Renal cortical epithelial cell (primary cell): ENCODE measurements around the gene TMPRSS9. TPM values are rescaled to one million over a fixed set of nuclear protein-coding genes. Genes with fewer than 3 reads are reported as not detected.

Source experiments
- DNase-seq: peaks from one replicate; pipeline ENCODE4 v3.0.0-alpha.2; 2011; ENCODE audit warnings: low read depth
- total RNA-seq: library from RNA; depleted of rRNA; stranded (reverse); fragments of >200 nt; gene quantifications from 2 replicates; pipeline ENCODE4 v1.2.3, GENCODE V29; 2014

Gene TMPRSS9
- 0.05 TPM in 1 of 2 replicates, not detected in the other for total RNA-seq

DNA sequence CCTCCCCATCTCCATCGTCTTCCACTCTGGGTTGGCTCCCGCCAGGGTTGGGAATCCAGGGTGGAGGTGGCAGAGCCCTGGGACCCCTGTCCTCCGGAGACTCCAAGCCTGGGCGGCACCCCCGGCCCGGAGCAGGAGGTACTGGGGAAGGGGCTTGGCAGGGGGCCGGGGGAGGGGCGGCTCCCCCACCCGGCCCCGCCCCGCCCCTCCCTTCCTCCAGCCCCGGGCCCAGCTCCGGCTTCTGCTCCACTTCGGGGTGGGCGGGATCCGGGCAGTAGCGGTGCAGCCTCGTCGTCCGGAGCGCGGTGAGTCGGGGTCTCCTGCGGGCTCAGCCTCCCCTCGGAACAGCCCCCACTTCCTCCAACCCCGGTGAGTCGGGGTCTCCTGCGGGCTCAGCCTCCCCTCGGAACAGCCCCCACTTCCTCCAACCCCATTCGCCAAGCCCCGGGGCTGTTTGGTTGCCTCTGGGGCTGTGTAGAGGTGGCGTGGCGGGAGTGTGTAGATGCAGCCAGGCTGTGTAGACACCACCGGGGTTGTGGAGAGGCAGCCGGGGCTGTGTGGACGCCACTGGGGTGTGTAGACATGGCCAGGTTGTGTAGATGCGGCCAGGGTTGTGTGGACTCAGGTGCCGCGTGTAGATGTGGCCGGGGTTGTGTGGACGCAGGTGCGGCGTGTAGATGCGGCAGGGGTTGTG, at the start of gene TMPRSS9:
TSS of gene TMPRSS9 (plus strand) at position 274 of the 694 bp plus-strand sequence. CDS start 29,521 bp downstream, outside the sequence.
- no peak for DNase-seq

DNA sequence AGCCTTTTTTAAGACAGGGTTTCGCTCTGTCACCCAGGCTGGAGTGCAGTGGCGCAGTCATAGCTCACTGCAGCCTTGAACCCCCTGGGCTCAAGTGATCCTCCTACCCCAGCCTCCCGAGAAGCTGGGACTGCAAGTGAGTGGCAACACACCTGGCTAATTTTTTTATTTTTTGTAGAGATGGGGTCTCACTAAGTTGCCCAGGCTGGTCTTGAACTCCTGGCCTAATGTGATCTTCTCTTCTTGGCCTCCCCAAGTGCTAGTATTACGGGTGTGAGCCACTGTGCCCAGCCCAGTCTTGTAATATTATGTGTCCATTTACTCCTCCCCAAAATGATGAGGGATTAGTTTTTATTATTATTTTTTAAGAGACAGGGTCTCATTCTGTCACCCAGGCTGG, 49.0 kb upstream of the TMPRSS9 start:
- DNase-seq: no peak

- DNase-seq: no peak
Measured at GRCh38 chr19:2312820-2313501, 47.1 kb upstream of the TMPRSS9 start.

- DNase-seq: no peak
Measured at GRCh38 chr19:2315121-2315817, 44.8 kb upstream of the TMPRSS9 start.

DNA sequence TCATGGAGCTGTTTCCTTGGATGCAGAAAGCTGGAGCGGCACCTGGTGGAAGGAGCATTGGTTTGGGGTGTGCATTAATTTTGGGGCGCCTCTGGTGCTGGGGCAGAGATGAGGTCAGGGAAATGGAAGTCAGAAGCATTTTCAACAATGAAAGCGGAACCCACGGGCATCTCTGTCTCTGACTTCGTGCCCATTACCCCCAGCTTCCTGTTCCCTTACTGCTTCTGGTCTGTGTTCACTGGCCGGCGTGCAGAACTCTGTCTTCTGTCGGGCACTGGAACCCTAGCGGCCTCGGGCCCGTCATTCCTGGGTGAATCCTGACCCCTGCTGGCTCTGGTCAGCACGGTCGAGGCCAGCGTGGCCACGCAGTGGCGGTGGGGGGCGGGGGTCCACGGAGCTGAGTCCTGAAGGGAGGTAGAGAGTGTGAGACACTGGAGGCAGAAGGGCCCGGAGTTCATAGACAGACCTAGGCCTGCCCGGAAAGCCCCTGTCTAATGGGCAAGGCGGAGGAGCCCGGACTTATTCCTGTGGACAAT, 44.2 kb upstream of the TMPRSS9 start:
- peak; percentile 29 for DNase-seq

- DNase-seq: no peak
Measured at GRCh38 chr19:2317300-2317699, 42.8 kb upstream of the TMPRSS9 start.

- DNase-seq: no peak
Measured at GRCh38 chr19:2317756-2318155, 42.3 kb upstream of the TMPRSS9 start.

- DNase-seq: no peak
Measured at GRCh38 chr19:2318923-2319322, 41.1 kb upstream of the TMPRSS9 start.

DNA sequence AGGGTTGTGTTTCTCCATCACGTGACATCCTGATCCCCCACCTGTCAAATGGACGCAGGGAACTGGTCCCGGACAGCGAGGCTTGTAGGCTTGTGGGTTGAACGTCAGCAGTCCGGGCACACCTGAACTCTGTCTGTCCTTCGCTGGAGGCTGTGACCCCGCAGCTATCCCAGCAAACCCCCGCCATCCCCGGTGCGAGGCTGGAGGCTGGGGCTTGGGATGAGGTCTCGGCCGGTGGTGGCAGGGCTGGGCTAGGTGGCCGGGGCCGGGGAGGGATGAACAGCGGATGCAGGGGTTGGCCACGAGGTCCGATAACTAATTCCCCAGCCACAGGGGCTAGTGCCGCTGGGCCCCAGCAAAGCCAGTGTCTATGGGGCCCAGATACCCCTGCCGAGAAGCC, 40.5 kb upstream of the TMPRSS9 start:
- no peak for DNase-seq

DNA sequence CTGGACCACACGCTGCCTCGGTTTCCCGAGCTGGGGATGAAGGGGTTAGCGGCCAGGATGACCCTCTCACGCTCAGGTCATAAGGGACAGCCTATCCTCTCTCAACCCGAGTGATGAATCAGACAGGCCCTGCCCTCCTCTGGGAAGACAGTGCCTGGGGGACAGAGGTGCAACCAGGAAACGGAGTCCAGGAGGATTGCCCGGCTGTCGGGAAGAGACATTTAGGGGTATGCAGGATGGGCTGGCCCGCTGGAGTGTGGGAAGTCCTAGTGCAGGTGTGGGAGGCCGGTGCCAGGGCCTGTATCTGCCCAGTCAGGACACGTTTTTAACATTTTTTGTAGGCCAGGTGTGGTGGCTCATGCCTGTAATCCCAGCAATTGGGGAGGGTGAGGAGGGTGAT, 40.0 kb upstream of the TMPRSS9 start:
- no peak for DNase-seq

- DNase-seq: no peak
Measured at GRCh38 chr19:2320939-2321338, 39.1 kb upstream of the TMPRSS9 start.

DNA sequence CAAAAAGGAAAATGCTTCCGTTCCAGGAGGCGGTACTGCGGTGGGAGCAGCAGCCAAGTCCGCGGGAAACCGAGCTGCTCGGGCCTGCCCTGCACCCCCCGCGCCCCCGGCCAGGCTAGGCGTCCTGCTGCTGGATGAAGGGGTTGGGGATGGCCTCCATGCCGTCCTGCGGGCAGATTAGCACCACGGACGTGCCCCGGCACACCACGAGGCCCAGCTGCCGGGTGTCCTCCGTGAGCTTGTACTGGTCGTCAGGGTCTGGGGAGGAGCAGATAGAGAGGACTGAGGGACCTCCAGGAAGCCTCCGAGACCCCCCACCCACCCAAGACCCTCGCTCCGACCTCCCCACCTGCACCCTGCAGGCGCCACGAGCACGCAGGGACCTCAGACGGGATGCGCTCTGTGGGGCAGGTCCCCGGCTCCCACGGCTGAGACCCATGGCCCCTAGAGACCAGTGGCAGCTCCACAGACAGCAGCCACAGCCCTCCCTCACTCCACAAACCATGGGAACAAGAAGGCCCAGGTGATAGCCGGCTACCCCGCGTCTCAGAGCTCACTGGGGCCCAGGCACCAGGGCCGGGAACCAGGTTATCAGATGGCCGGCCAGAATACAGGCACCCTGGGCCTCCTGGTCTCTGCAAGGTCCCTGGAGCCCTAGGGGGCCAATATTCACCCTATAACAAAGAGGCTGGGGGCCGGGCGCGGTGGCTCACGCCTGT, 38.3 kb upstream of the TMPRSS9 start:
- no peak for DNase-seq

DNA sequence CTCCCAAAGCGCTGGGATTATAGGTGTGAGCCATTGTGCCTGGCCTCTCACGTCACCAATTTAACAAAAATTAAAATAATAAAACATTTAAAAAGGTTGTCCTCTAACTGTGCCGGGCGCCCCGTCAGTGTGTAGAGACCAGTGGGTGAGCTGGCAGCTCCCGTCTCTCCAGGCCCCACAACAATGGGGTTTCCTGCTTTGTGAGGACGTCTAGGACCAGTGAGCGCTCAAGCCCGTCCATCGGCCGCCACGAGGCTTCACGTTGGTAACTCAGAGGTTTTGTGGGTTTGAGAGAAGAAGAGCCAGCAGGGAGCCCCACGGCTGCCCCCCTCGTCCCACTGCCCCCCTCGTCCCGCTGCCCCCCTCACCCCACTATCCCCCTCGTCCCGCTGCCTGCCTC, 36.4 kb upstream of the TMPRSS9 start:
- DNase-seq: no peak

- DNase-seq: no peak
Measured at GRCh38 chr19:2324220-2324948, 35.7 kb upstream of the TMPRSS9 start.

GRCh38 chr19:2325281-2326046, 34.6 kb upstream of the TMPRSS9 start:
- DNase-seq: no peak

DNA sequence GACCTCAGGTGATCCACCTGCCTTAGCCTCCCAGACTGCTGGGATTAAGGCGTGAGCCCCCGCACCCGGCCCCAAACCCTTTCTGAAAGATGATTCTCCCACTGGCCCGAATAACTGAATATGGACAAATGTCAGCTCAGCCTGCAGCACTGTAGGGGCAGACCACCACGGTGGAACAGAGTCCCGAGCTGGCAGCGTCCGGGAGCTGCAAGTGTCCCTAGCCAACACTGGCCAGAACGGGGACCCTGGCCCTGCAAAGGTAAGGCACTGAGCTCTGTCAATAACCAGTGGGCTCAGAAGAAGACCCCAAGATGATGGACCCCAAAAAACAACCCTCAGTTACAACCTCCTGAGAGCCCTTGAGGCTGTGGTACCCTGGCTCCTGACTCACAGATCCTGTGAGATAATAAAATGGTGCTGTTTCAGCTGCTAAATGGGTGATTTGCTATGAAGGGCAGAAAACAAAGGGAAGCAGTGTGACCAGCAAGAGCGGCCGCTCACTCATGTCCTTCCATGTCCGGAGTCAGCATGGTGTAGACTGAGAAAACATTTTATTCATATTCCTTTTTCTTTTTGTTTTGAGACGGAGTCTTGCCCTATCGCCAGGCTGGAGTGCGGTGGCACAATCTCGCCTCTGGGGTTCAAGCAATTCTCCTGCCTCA, 33.2 kb upstream of the TMPRSS9 start:
- DNase-seq: no peak

DNA sequence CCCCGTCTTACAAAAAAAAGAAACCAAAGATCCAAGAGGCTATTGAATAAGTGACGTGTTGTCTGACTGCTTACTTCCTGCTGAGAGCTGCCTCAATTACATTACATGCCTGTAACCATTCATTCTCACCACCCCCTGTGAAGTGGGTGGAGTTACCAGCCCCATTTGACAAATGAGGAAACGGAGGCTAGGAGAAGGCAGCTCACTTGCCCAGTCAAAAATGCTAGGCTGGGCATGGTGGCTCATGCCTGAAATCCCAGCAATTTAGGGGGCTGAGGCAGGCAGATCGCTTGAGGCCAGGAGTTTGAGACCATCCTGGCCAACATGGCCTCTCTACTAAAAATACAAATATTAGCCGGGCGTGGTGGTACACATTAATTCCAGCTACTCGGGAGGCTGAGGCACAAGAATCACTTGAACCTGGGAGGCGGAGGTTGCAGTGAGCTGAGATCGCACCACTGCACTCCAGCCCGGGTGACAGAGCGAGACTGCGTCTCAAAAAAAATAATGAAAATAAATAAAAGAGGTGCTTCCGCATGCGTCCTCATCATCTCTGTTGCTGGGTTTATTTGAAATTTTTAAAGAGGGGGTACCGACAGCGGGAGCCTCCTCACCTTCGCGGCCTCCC, 32.2 kb upstream of the TMPRSS9 start:
- DNase-seq: peak; percentile 90

- DNase-seq: peak; percentile 61
Measured at GRCh38 chr19:2328401-2329148, 31.5 kb upstream of the TMPRSS9 start, which contains the start of the genes LSM7 and SPPL2B. Gene LSM7 (minus strand): TSS chr19:2328586. CDS start chr19:2328566, 20 bp downstream. Gene SPPL2B (plus strand): TSS chr19:2328684. CDS start chr19:2328710, 26 bp downstream.

DNA sequence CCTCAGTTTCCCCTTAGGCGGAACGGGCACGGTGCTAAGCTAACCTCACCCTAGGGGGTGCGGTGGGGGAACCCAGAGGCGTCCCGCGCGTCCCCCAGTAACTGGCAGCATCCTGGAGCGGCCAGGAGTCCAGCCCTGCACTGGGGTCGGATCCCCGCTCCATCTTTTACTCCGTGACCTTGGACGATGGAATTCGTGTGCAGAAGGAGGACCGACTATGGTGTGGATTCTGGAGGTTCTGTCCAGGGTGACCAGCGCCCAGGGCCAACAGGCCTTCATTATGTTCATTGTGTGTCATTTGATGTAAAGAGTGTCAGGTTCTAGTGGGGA, 31.0 kb upstream of the TMPRSS9 start:
- no peak for DNase-seq
